Measurements from ENCODE around the gene RPS26. TPM values are rescaled to one million over a fixed set of nuclear protein-coding genes. Genes with fewer than 3 reads are reported as not detected.

Gene RPS26
- total and polyA plus RNA-seq, 2 of the 13 experiments (the other 11 are each of a cell fraction or from before 2014, with no cell fraction given) = 150 to 421 TPM

- intact Hi-C loops (cut with micrococcal nuclease; ENCODE audit: unreplicated experiment) (no loop called here), in situ Hi-C loops (cut with HindIII; ENCODE audit: extremely low pct_ligation_motif_present, low pct_unique_long_range_greater_than_20kb) (no loop called here)
- ATAC-seq (no peak), DNase-seq (ENCODE audit: low spot score) (no peak), FAIRE-seq (peak; percentile 42)
- H3K27ac ChIP-seq (ENCODE audit: extremely low read length, insufficient read depth, low read length) = peak overlapping the region; percentile 68
- H3K9me3 ChIP-seq (ENCODE audit: low read length) = no peaks in the 10 kb centered on the region
- no peaks in the 10 kb centered on the region for H4K20me1 ChIP-seq (ENCODE audit: insufficient read depth, low read length)
- 0 out of 2 replicates have a peak overlapping the region, but pooled peaks have one; percentile 23 for H3K4me2 ChIP-seq (ENCODE audit: low read depth, low read length)
- no peak overlapping the region for H3K9ac ChIP-seq (ENCODE audit: insufficient read depth, low read depth, low read length)
- no peaks in the 10 kb centered on the region for H3K27me3 ChIP-seq (ENCODE audit: control insufficient read depth in 1 of 2, insufficient read depth in 2 of 2, low read length in 2 of 2)
- no peak overlapping the region for H2AFZ ChIP-seq (ENCODE audit: low read length)
- BruUV-seq (replicated peaks) = no TSS peak
- H3K79me2 ChIP-seq (ENCODE audit: insufficient read depth, low read length) = no peaks in the 10 kb centered on the region
- 72% methylated on average over 2 of the region's 2 CpGs for WGBS (ENCODE audit: low lambda C conversion rate)
- TF ChIP-seq, protein P1, sequence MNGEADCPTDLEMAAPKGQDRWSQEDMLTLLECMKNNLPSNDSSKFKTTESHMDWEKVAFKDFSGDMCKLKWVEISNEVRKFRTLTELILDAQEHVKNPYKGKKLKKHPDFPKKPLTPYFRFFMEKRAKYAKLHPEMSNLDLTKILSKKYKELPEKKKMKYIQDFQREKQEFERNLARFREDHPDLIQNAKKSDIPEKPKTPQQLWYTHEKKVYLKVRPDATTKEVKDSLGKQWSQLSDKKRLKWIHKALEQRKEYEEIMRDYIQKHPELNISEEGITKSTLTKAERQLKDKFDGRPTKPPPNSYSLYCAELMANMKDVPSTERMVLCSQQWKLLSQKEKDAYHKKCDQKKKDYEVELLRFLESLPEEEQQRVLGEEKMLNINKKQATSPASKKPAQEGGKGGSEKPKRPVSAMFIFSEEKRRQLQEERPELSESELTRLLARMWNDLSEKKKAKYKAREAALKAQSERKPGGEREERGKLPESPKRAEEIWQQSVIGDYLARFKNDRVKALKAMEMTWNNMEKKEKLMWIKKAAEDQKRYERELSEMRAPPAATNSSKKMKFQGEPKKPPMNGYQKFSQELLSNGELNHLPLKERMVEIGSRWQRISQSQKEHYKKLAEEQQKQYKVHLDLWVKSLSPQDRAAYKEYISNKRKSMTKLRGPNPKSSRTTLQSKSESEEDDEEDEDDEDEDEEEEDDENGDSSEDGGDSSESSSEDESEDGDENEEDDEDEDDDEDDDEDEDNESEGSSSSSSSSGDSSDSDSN (CRISPR knock-in tag; IDR thresholded peaks at IDR 0.05) = no peak
- 0 out of 2 replicates have a peak, but pooled peaks have one; percentile 0 for TF ChIP-seq ZNF501 (CRISPR knock-in tag; IDR thresholded peaks at IDR 0.05)
- no peak overlapping the region for H3K4me3 ChIP-seq (replicated peaks in 1 of 3; ENCODE audit: insufficient read depth in 1 of 3, low read depth in 2 of 3, low read length in 3 of 3)
- POLR2A ChIA-PET = interaction anchor here (1.9 to 3.0 kb wide), 2 partner anchors 18 to 40 kb away, joined by 8 to 10 read pairs; partner anchors contain the start of genes RAB5B and SUOX
- H3K36me3 ChIP-seq (replicated peaks in 1 of 2; ENCODE audit: control insufficient read depth in 1 of 2, insufficient read depth in 2 of 2, low read length in 2 of 2) = no peaks in the 10 kb centered on the region; a peak in 1 of 5 replicates
- peaks cover 71% of the 10 kb centered on the region for H3K4me1 ChIP-seq (ENCODE audit: insufficient read depth, low read length)
- CTCF ChIA-PET (ENCODE audit: low intra/inter-chr PET ratio, low total read pairs) = no interaction called here
Measured at GRCh38 chr12:56014205-56014604, 27.5 kb upstream of the RPS26 start.

DNA sequence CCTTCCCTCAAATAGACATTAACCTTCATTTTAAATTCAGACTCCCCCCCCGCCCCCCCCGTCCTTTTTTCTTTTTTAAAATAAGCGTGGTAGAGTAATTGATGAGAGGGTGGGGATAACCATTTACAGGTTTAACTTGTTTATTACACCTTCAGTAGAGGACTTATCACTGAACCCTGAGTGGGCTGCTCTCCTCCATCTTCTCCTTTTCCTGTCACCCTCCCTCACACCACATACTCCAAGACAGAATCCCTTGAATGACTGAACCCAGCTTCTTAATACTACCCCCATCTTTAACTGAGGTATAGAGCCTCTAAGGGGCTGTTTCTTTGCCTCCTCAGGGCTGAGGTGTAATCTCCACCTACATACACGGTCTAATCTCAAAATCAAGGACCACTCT, 24.5 kb upstream of the RPS26 start:
- H3K4me1 ChIP-seq (ENCODE audit: insufficient read depth, low read length) = peaks cover 70% of the 10 kb centered on the region

More for the DNA sequence above, 24.5 kb upstream of the RPS26 start:
- in situ Hi-C loops (cut with HindIII; ENCODE audit: extremely low pct_ligation_motif_present, low pct_unique_long_range_greater_than_20kb) = no loop called here
- no peak for TF ChIP-seq RCOR2 (CRISPR knock-in tag; IDR thresholded peaks at IDR 0.05)
- H3K4me3 ChIP-seq (replicated peaks in 1 of 3; ENCODE audit: insufficient read depth in 1 of 3, low read depth in 2 of 3, low read length in 3 of 3) = no peak overlapping the region
- WGBS (ENCODE audit: low lambda C conversion rate) = 98% methylated on average over 4 of the region's 4 CpGs
- H3K4me2 ChIP-seq (ENCODE audit: low read depth, low read length) = no peak overlapping the region
- CTCF ChIA-PET (ENCODE audit: low intra/inter-chr PET ratio, low total read pairs) = no interaction called here
- no peaks in the 10 kb centered on the region for H3K36me3 ChIP-seq (replicated peaks in 1 of 2; ENCODE audit: control insufficient read depth in 1 of 2, insufficient read depth in 2 of 2, low read length in 2 of 2)
- no peak for ATAC-seq
- no peaks in the 10 kb centered on the region for H3K9me3 ChIP-seq (ENCODE audit: low read length)
- POLR2A ChIA-PET = no interaction called here
- no peak overlapping the region for H2AFZ ChIP-seq (ENCODE audit: low read length)
- DNase-seq (ENCODE audit: low spot score) = no peak
- H3K27ac ChIP-seq (ENCODE audit: extremely low read length, insufficient read depth, low read length) = no peak overlapping the region
- FAIRE-seq = no peak
- H3K27me3 ChIP-seq (ENCODE audit: control insufficient read depth in 1 of 2, insufficient read depth in 2 of 2, low read length in 2 of 2) = no peaks in the 10 kb centered on the region
- BruUV-seq (replicated peaks) = no TSS peak
- H3K9ac ChIP-seq (ENCODE audit: insufficient read depth, low read depth, low read length) = no peak overlapping the region
- no peaks in the 10 kb centered on the region for H3K79me2 ChIP-seq (ENCODE audit: insufficient read depth, low read length)
- no peaks in the 10 kb centered on the region for H4K20me1 ChIP-seq (ENCODE audit: insufficient read depth, low read length)
- intact Hi-C loops (cut with micrococcal nuclease; ENCODE audit: unreplicated experiment) = no loop called here
